Subcutaneous abdominal adipose tissue (tissue), 5 donors: ENCODE data around the gene PDZD4.

ENCODE experiments used
- H3K27ac ChIP-seq: one replicate; pipeline ENCODE4 v1.7.0; 2013; ENCODE audit warnings: low read depth, mild to moderate bottlenecking, inconsistent platforms, low read length, moderate library complexity
- H3K27me3 ChIP-seq, 5 donors: one replicate each; pipeline ENCODE4 v1.7.0; 2013; ENCODE audit warnings: low read length in 5 of 5, inconsistent platforms in 1 of 5; ENCODE audit not compliant: control insufficient read depth in 5 of 5, insufficient read depth in 4 of 5
- H3K36me3 ChIP-seq, 5 donors: one replicate each; pipeline ENCODE4 v1.7.0; 2013; ENCODE audit warnings: low read length in 5 of 5; ENCODE audit not compliant: control insufficient read depth in 5 of 5, insufficient read depth in 5 of 5
- H3K4me1 ChIP-seq, 5 donors: one replicate each; pipeline ENCODE4 v1.7.0; 2013; ENCODE audit warnings: low read length in 5 of 5, mild to moderate bottlenecking in 3 of 5, moderate library complexity in 1 of 5; ENCODE audit not compliant: control insufficient read depth in 5 of 5, insufficient read depth in 5 of 5
- H3K4me3 ChIP-seq, 5 donors: one replicate each; pipeline ENCODE4 v1.7.0; 2013; ENCODE audit warnings: low read length in 5 of 5, low read depth in 1 of 5
- H3K9ac ChIP-seq, 5 donors: one replicate each; pipeline ENCODE4 v1.7.0; 2013; ENCODE audit warnings: low read length in 5 of 5, mild to moderate bottlenecking in 4 of 5, moderate library complexity in 3 of 5
- H3K9me3 ChIP-seq, 5 donors: one replicate each; pipeline ENCODE4 v1.7.0; 2013; ENCODE audit warnings: low read length in 5 of 5; ENCODE audit not compliant: control insufficient read depth in 5 of 5
- donor health status: healthy.
- donor health status: healthy.
- donor health status: healthy.
- donor health status: healthy.
- donor health status: healthy.

PDZD4 gene

GRCh38 chrX:153762626-153763173 lies 67.6 kb downstream of the PDZD4 start:
- Histone ChIP-seq H3K36me3 (no peaks in the 10 kb centered on the region), H3K4me1 (peaks cover 0 to 41% (median 30%) of the 10 kb centered on the region in 5 donors), H3K27ac (no peak overlapping the region), H3K27me3 (peaks cover 0 to 14% (median 7%) of the 10 kb centered on the region in 5 donors), H3K4me3 (no peak overlapping the region), H3K9ac (no peak overlapping the region), H3K9me3 (peaks cover 0 to under 1% (median 0%) of the 10 kb centered on the region in 5 donors)

GRCh38 chrX:153761863-153762262 lies 68.5 kb downstream of the PDZD4 start:
- H3K9me3 ChIP-seq: peaks cover 0 to 5% (median 0%) of the 10 kb centered on the region in 5 donors
- no peak overlapping the region for H3K4me3 ChIP-seq
- H3K4me1 ChIP-seq: peaks cover 0 to 42% (median 30%) of the 10 kb centered on the region in 5 donors
- no peaks in the 10 kb centered on the region for H3K36me3 ChIP-seq
- no peak overlapping the region for H3K9ac ChIP-seq
- H3K27ac ChIP-seq: no peak overlapping the region
- H3K27me3 ChIP-seq: peaks cover 0 to 14% (median 7%) of the 10 kb centered on the region in 5 donors

GRCh38 chrX:153755136-153755535 lies 75.2 kb downstream of the PDZD4 start:
- Histone ChIP-seq H3K27me3 (no peaks in the 10 kb centered on the region), H3K9ac (no peak overlapping the region), H3K9me3 (peaks cover 0 to 9% (median 5%) of the 10 kb centered on the region in 5 donors), H3K4me3 (no peak overlapping the region), H3K27ac (no peak overlapping the region), H3K36me3 (no peaks in the 10 kb centered on the region), H3K4me1 (peaks cover 0 to 13% (median 4%) of the 10 kb centered on the region in 5 donors)
